HUES6 (cell line): ENCODE data around the gene MUS81.

Source experiments
- H3K27ac ChIP-seq: 2 replicates; pipeline ENCODE4 v1.7.0; 2013; ENCODE audit warnings: low read depth, mild to moderate bottlenecking, low read length, inconsistent platforms
- H3K27me3 ChIP-seq: 2 replicates; pipeline ENCODE4 v1.6.1; 2013; ENCODE audit warnings: low read length; ENCODE audit not compliant: control insufficient read depth, insufficient read depth
- H3K36me3 ChIP-seq: 2 replicates; pipeline ENCODE4 v1.6.1; 2013; ENCODE audit warnings: low read length; ENCODE audit not compliant: control insufficient read depth, insufficient read depth
- H3K4me1 ChIP-seq: 2 replicates; pipeline ENCODE4 v1.6.1; 2013; ENCODE audit warnings: low read length; ENCODE audit not compliant: control insufficient read depth, insufficient read depth
- H3K4me3 ChIP-seq: 2 replicates; pipeline ENCODE4 v1.5.1; 2013; ENCODE audit warnings: low read depth, low read length
- H3K9ac ChIP-seq: one replicate; pipeline ENCODE4 v1.6.1; 2013; ENCODE audit warnings: mild to moderate bottlenecking, low read length
- H3K9me3 ChIP-seq: 2 replicates; pipeline ENCODE4 v1.6.1; 2013; ENCODE audit warnings: low read depth, low read length; ENCODE audit not compliant: control insufficient read depth, insufficient read depth

MUS81 gene

GRCh38 chr11:65862941-65863888 is 3.0 kb downstream of the MUS81 start:
- H3K36me3 ChIP-seq: peaks cover 56% of the 10 kb centered on the region

GRCh38 chr11:65863889-65864705 is 3.9 kb downstream of the MUS81 start:
- Histone ChIP-seq H3K4me1 (peaks cover 15% of the 10 kb centered on the region), H3K27me3 (no peaks in the 10 kb centered on the region), H3K9ac (no peak overlapping the region), H3K4me3 (no peak overlapping the region), H3K36me3 (peaks cover 56% of the 10 kb centered on the region), H3K27ac (no peak overlapping the region), H3K9me3 (no peaks in the 10 kb centered on the region)

More at GRCh38 chr11:65862941-65863888, 3.0 kb downstream of the MUS81 start:
- Histone ChIP-seq H3K9me3 (no peaks in the 10 kb centered on the region), H3K4me3 (no peak overlapping the region), H3K9ac (no peak overlapping the region), H3K27ac (no peak overlapping the region), H3K4me1 (peaks cover 15% of the 10 kb centered on the region), H3K27me3 (no peaks in the 10 kb centered on the region)

DNA sequence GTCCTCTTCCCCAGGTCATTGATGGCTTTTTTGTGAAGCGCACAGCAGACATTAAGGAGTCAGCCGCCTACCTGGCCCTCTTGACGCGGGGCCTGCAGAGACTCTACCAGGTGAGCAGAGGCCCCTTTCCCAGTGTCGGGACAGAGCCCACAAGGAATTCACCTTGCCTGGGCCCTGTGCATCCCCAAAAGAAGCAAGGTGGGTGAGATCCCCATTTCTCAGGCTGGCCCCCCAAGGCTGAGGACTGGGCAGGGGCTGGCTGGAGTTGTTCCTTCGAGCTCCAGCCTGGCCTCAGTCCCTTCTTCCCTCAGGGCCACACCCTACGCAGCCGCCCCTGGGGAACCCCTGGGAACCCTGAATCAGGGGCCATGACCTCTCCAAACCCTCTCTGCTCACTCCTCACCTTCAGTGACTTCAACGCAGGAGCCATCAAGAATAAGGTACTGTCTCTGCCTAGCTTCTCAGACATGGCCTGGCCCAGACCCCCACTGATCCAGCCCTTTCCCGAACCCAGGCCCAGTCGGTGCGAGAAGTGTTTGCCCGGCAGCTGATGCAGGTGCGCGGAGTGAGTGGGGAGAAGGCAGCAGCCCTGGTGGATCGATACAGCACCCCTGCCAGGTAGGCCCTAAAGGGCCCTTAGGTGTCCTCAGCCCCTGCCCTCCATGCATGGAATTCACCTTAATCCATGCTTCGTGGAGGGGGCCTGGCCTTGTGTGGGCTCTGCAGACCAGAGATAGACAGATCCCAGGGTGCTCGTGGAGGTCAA is 4.7 kb downstream of the MUS81 start:
- no peaks in the 10 kb centered on the region for H3K27me3 ChIP-seq
- H3K9ac ChIP-seq: no peak overlapping the region
- no peak overlapping the region for H3K27ac ChIP-seq
- H3K9me3 ChIP-seq: no peaks in the 10 kb centered on the region
- H3K4me3 ChIP-seq: no peak overlapping the region
- peaks cover 15% of the 10 kb centered on the region for H3K4me1 ChIP-seq
- H3K36me3 ChIP-seq: peaks cover 56% of the 10 kb centered on the region

DNA sequence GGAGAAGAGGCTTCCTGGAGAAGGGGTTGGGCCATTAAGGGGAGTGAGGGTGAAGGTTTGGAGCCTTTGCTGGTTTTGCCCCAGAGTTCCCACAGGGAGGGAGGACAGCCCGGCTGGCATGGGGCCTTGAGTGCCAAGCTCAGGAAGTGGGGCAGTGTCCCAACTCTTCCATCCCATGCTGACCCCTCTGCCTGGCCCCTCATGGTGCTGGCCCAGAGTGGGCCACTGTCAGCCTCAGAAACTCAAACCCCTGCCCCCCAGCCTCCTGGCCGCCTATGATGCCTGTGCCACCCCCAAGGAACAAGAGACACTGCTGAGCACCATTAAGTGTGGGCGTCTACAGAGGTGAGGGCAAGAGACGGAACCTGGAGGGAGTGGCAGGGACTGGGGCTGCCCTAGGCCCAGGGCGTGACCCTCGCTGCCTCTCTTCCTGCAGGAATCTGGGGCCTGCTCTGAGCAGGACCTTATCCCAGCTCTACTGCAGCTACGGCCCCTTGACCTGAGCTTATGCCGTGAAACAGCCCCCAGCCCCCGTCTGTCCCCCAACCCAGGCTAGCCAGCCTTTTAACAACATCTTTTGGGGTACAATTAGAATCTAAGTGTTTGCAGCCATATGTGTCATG is 5.4 kb downstream of the MUS81 start:
- Histone ChIP-seq H3K9ac (no peak overlapping the region), H3K36me3 (peaks cover 56% of the 10 kb centered on the region), H3K4me3 (no peak overlapping the region), H3K27ac (no peak overlapping the region), H3K9me3 (no peaks in the 10 kb centered on the region), H3K27me3 (no peaks in the 10 kb centered on the region), H3K4me1 (peaks cover 15% of the 10 kb centered on the region)

DNA sequence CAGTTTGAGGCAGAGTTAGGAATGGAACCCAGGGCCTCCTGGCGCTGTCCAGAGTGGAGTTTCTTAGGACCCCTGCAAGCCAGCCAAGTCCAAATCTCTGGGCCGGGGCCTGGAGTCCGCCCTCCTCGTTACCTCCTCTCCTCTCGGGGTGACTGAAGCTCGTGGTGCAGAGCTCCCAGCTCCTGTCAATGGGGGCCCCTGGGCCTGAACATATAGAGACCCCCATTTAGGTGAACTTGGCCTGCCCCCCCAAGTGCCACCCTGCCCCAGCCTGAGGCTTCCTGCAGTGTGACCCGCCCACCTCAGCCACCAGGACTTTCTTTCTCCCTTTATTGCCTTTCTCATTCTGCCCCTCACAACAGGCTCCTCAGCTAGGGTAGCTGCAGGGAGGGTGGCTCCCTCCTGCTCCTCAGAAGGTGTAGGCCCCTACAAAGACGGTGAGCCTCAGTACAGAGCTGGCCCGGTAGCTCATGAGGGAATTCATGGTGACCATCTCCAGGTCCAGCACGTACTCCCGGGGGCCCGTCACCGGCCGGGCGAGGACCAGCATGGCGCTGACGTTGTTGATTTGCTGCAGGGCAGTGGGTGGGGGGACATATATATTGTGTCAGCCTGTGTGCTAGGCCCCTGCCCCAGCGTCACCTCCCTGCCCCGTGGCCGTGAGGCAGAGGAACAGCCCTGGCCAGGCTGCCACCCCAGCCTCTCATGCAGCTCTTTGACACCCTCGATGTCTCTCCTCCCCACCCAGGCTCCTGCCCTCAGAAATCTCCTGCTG is 6.5 kb downstream of the MUS81 start:
- Histone ChIP-seq H3K9me3 (no peaks in the 10 kb centered on the region), H3K4me3 (no peak overlapping the region), H3K9ac (no peak overlapping the region), H3K36me3 (peaks cover 54% of the 10 kb centered on the region), H3K27me3 (no peaks in the 10 kb centered on the region), H3K27ac (no peak overlapping the region), H3K4me1 (peaks cover 11% of the 10 kb centered on the region)

GRCh38 chr11:65867284-65868071 is 7.2 kb downstream of the MUS81 start:
- Histone ChIP-seq H3K4me3 (peak overlapping the region; percentile 65), H3K9me3 (no peaks in the 10 kb centered on the region), H3K27me3 (0 out of 2 replicates have a peak, but pooled peaks cover 2% of the 10 kb centered on the region), H3K9ac (no peak overlapping the region), H3K27ac (no peak overlapping the region), H3K4me1 (peaks cover 12% of the 10 kb centered on the region), H3K36me3 (peaks cover 46% of the 10 kb centered on the region)

DNA sequence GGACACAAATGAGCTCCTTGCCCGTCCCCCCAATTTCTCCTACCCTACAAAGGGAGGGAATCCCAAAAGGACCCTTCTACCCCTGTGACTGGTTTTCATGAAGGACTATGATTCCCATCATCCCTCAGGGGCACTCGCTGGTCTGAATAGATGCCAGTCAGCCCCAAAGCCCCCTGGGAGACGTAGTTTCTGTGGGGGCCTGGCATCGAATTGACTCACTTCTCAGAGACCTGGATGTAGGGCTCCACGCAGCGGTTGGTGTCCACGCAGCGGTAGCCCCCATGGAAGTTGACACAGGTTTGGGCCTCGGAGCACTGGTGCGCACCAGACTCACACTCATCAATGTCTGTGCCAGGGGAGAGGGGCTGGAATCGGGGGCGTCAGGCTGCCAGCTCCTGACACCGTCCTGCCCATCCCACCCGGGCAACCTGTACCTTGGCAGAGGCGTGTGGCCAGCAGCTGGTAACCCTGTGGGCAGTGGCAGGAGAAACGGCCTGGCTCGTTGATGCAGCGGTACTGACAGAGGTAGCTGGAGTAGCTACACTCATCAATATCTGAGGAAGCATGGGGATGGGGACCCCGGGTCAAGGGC is 7.9 kb downstream of the MUS81 start:
- Histone ChIP-seq H3K27ac (no peak overlapping the region), H3K4me3 (peak overlapping the region; percentile 65), H3K9me3 (no peaks in the 10 kb centered on the region), H3K27me3 (0 out of 2 replicates have a peak, but pooled peaks cover 2% of the 10 kb centered on the region), H3K36me3 (peaks cover 40% of the 10 kb centered on the region), H3K4me1 (peaks cover 12% of the 10 kb centered on the region), H3K9ac (no peak overlapping the region)

- Histone ChIP-seq H3K4me3 (no peak overlapping the region), H3K9ac (no peak overlapping the region), H3K4me1 (peaks cover 12% of the 10 kb centered on the region), H3K9me3 (no peaks in the 10 kb centered on the region), H3K27me3 (0 out of 2 replicates have a peak, but pooled peaks cover 2% of the 10 kb centered on the region), H3K27ac (no peak overlapping the region), H3K36me3 (peaks cover 32% of the 10 kb centered on the region)
Measured at GRCh38 chr11:65868907-65869306, 8.7 kb downstream of the MUS81 start.

DNA sequence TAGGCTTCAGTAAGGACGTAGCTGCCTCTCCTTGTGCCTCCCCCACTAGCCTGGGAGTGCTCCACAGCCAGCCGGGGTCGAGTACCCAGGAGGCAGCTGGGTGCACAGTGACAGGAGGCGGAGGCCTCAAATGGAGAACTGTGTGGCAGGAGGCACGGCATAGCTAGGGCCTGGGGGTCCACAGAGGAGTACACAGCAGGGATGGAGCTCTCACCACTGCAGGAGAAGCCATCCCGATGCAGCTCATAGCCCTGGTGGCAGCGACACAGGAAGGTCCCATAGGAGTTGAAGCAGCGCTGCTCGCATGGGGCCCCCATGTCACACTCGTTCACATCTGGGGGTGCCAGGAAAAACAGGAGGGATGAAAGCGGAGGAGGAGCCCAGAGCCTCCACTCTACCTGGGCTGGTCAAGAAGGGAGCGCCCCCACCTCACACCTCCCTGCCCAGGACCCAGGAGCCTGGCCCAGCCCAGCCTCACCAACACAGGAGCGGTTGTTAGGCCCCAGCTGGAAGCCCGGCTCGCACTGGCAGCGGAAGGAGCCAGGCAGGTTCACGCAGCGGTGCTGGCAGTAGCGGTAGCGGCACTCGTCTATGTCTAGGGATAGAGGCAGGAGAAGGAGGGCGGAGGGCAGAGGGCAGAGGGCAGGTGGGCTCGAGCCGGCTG is 9.5 kb downstream of the MUS81 start:
- Histone ChIP-seq H3K4me1 (peaks cover 12% of the 10 kb centered on the region), H3K4me3 (no peak overlapping the region), H3K27ac (no peak overlapping the region), H3K9me3 (no peaks in the 10 kb centered on the region), H3K36me3 (peaks cover 24% of the 10 kb centered on the region), H3K9ac (no peak overlapping the region), H3K27me3 (0 out of 2 replicates have a peak, but pooled peaks cover 2% of the 10 kb centered on the region)
